HUES6 (cell line): ENCODE measurements around the gene ITGA3.

Experiments
- H3K27ac ChIP-seq: 2 replicates; pipeline ENCODE4 v1.7.0; 2013; ENCODE audit warnings: low read depth, mild to moderate bottlenecking, low read length, inconsistent platforms
- H3K27me3 ChIP-seq: 2 replicates; pipeline ENCODE4 v1.6.1; 2013; ENCODE audit warnings: low read length; ENCODE audit not compliant: control insufficient read depth, insufficient read depth
- H3K36me3 ChIP-seq: 2 replicates; pipeline ENCODE4 v1.6.1; 2013; ENCODE audit warnings: low read length; ENCODE audit not compliant: control insufficient read depth, insufficient read depth
- H3K4me1 ChIP-seq: 2 replicates; pipeline ENCODE4 v1.6.1; 2013; ENCODE audit warnings: low read length; ENCODE audit not compliant: control insufficient read depth, insufficient read depth
- H3K4me3 ChIP-seq: 2 replicates; pipeline ENCODE4 v1.5.1; 2013; ENCODE audit warnings: low read depth, low read length
- H3K9ac ChIP-seq: one replicate; pipeline ENCODE4 v1.6.1; 2013; ENCODE audit warnings: mild to moderate bottlenecking, low read length
- H3K9me3 ChIP-seq: 2 replicates; pipeline ENCODE4 v1.6.1; 2013; ENCODE audit warnings: low read depth, low read length; ENCODE audit not compliant: control insufficient read depth, insufficient read depth

Gene ITGA3

DNA sequence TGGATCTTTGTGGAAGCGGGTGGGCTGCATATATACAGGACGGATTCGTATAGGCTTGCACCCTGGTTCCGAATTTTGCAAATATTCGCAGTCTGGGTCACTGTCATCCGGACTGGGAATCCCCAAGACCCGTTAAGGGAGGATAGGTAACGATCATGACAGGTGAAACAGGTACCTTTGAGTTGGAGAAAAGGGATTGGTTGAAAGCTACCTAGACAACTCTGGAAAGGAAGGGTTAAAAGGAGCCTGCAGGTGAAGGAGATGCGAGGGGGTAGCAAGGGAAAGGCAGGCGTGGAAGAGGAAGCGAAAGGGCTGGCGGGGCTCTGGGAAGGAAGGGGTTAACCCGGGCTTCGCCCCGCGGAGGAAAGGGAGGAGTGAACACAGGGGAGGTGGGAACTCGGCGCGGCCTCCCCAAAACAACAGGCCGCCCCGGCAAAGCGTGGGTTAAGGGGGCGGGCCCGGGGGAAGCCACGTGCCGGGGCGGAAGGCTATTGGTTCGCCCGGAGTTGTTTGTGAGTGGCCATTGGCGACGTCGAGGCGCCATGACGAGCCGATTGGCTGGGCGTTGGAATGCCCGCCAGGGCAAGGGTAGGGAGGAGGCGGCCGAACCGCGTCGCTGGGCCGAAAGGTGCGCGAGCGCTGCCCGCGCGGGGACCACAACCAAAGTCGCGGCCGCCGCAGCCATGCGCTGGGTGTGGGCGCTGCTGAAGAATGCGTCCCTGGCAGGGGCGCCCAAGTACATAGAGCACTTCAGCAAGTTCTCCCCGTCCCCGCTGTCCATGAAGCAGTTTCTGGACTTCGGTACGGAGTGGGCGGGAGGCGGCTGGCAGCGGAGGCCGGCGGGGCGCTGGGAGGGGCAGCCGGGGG lies 39.1 kb downstream of the ITGA3 start, which contains the start of gene PDK2:
Gene PDK2, plus strand, starts transcription at position 599 of the 867 bp plus-strand sequence. Its CDS starts 85 bp downstream, at position 684.
- peaks cover 6% of the 10 kb centered on the region for H3K4me1 ChIP-seq
- no peaks in the 10 kb centered on the region for H3K27me3 ChIP-seq
- 0 out of 2 replicates have a peak, but pooled peaks cover 5% of the 10 kb centered on the region for H3K36me3 ChIP-seq
- H3K9me3 ChIP-seq, result no peaks in the 10 kb centered on the region
- peak within 1 kb of the TSS; percentile 61 for H3K9ac ChIP-seq
- H3K4me3 ChIP-seq, result peak within 1 kb of the TSS; percentile 92
- no peak within 1 kb of the TSS for H3K27ac ChIP-seq

DNA sequence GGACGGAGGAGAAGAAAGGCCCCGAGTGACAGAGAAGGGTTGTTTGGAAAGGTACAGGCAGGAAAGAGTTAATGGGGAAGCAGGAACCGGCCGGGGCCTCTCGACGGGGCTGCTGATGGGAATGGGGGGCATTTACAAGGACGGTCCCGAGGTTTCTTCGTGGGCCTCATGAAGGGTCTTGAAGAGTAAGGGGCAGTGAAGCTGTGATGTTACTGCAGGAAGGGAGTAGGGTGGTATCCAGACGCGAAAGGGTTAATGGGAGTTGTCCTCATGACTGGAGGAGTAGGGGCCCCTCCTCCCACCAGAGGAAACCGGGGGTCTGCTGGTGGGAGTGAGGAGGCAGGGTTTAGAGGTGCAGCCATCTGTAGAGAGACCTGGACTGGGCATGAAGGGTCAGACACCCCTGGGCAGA lies 39.7 kb downstream of the ITGA3 start:
- H3K9ac ChIP-seq, result peak overlapping the region; percentile 61
- H3K9me3 ChIP-seq, result no peaks in the 10 kb centered on the region
- H3K36me3 ChIP-seq, result 0 out of 2 replicates have a peak, but pooled peaks cover 5% of the 10 kb centered on the region
- peak overlapping the region; percentile 92 for H3K4me3 ChIP-seq
- H3K27me3 ChIP-seq, result no peaks in the 10 kb centered on the region
- H3K27ac ChIP-seq, result no peak overlapping the region
- H3K4me1 ChIP-seq, result peaks cover 12% of the 10 kb centered on the region

DNA sequence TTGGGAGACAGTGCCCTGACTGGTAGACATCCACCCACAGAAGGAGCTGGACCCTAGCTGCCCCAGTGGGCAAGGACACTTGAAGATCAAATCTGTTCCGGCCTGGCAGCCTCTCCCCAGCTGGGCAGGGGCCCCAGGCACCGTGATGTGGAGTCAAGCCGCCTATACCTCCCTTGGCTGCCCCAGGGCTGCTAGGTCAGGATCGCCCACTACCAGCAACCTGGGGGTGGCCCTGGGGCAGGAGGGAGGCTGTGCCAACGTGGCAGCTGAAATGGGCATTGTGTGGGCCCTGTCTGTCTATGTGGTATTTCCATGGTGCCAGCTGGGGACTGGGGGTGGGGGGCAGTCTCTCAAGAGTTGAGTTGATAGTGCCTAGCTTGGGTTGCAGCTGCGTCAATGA lies 40.2 kb downstream of the ITGA3 start:
- H3K4me1 ChIP-seq, result peaks cover 16% of the 10 kb centered on the region
- H3K9me3 ChIP-seq, result no peaks in the 10 kb centered on the region
- no peak overlapping the region for H3K27ac ChIP-seq
- no peaks in the 10 kb centered on the region for H3K27me3 ChIP-seq
- H3K4me3 ChIP-seq, result peak overlapping the region; percentile 92
- no peak overlapping the region for H3K9ac ChIP-seq
- H3K36me3 ChIP-seq, result 0 out of 2 replicates have a peak, but pooled peaks cover 5% of the 10 kb centered on the region

DNA sequence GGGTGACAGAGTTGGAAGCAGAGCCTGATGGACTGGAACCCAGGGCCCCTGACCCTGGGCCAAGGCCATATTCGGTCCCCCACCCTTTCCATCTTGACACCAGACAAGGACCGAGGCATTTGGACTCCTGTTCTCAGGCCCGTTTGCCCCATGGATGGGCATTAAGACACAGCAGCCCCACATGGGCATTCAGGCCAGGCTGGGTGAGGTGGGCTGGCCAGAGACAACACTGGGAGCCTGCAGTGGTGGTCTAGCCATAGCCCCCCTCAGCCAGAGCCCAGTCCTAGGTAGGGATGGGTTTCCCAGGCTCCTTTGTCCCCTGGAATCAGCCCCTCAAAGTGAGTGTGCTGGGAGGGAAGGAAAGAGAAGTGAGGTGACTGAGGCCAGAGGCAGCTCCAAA lies 40.8 kb downstream of the ITGA3 start:
- Histone ChIP-seq H3K4me1 (peaks cover 23% of the 10 kb centered on the region), H3K9me3 (no peaks in the 10 kb centered on the region), H3K4me3 (no peak overlapping the region), H3K36me3 (0 out of 2 replicates have a peak, but pooled peaks cover 5% of the 10 kb centered on the region), H3K27me3 (no peaks in the 10 kb centered on the region), H3K9ac (no peak overlapping the region), H3K27ac (no peak overlapping the region)

DNA sequence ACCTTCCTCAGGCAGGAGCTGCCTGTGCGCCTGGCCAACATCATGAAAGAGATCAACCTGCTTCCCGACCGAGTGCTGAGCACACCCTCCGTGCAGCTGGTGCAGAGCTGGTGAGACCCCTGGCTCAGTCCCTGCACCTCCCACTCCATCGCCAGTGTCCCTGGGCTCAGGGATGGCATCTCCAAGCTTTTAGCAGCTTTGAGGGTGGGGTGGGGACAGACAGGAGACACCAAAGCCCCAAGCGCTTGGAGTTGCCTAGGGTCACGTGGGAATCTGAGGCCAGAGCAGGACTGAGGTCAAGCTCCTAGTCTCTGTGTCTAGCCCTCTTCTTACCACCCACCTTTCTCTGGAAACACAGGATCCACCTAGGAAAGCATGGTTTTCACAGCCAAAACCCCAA lies 41.5 kb downstream of the ITGA3 start:
- Histone ChIP-seq H3K9ac (no peak overlapping the region), H3K27me3 (no peaks in the 10 kb centered on the region), H3K27ac (no peak overlapping the region), H3K4me1 (peaks cover 28% of the 10 kb centered on the region), H3K4me3 (no peak overlapping the region), H3K9me3 (no peaks in the 10 kb centered on the region), H3K36me3 (0 out of 2 replicates have a peak, but pooled peaks cover 5% of the 10 kb centered on the region)

DNA sequence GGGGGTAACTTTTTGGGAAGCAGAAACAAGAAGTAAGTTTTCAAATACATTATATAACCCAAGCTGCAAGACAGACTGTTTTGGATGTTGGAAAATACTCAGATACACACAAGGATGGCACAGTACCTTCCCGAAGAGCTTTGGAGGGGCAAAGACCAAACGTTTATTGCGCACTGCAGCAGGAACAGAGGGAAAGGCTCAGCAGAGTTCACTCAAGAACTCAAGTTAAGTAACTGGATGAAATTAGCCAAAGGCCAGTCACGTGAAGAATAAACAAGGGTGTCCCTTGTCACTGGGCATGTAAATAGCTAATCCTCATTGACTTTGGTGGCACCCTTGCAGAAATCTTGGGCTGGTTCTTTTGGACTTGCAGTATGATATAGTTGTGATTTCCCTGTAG lies 42.0 kb downstream of the ITGA3 start:
- H3K9ac ChIP-seq, result no peak overlapping the region
- no peak overlapping the region for H3K27ac ChIP-seq
- H3K36me3 ChIP-seq, result 0 out of 2 replicates have a peak, but pooled peaks cover 5% of the 10 kb centered on the region
- no peak overlapping the region for H3K4me3 ChIP-seq
- H3K9me3 ChIP-seq, result no peaks in the 10 kb centered on the region
- H3K4me1 ChIP-seq, result peaks cover 28% of the 10 kb centered on the region
- H3K27me3 ChIP-seq, result no peaks in the 10 kb centered on the region

DNA sequence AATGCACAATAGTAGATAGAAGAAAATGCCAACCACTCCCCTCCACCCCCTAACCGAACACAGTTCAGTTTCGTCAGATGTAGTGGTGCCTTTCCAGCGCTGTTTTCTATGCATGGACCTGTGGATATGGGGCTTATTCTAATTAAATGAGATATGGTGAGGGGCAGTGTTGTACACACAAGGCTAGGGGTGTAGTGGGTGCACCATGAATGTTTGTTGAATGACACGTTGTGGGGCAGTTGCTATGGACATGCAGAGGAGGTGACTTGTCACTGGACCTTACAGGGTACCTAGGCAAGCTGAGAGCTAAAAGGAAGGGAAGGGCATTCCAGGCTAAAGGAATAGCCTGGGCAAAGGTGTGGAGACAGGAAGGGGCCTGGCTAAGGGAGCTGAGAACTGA lies 42.7 kb downstream of the ITGA3 start:
- H3K36me3 ChIP-seq, result 0 out of 2 replicates have a peak, but pooled peaks cover 5% of the 10 kb centered on the region
- H3K9me3 ChIP-seq, result no peaks in the 10 kb centered on the region
- H3K27me3 ChIP-seq, result no peaks in the 10 kb centered on the region
- no peak overlapping the region for H3K4me3 ChIP-seq
- no peak overlapping the region for H3K27ac ChIP-seq
- peaks cover 28% of the 10 kb centered on the region for H3K4me1 ChIP-seq
- no peak overlapping the region for H3K9ac ChIP-seq

DNA sequence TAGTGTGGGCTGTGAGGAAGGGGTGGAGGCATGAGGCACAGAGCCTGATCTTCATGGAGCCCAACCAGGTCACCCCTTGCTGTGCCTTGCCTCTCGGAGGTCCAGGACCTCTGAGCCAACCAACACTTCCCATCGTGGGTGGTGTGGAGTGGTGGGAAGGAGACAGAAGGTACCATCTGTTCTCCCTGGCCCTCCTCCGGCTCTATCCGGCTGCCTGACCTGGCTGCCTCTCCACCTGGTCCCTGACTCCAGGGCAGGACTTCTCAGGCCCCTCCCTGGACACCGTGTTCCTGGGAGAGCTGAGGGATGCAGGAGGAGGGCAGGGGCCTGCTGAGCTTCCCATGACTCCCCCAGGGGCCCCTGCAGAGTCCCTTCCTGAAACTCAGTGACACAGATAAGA lies 43.1 kb downstream of the ITGA3 start:
- H3K9ac ChIP-seq, result no peak overlapping the region
- peaks cover 28% of the 10 kb centered on the region for H3K4me1 ChIP-seq
- H3K4me3 ChIP-seq, result no peak overlapping the region
- 0 out of 2 replicates have a peak, but pooled peaks cover 5% of the 10 kb centered on the region for H3K36me3 ChIP-seq
- H3K9me3 ChIP-seq, result no peaks in the 10 kb centered on the region
- no peak overlapping the region for H3K27ac ChIP-seq
- H3K27me3 ChIP-seq, result no peaks in the 10 kb centered on the region

DNA sequence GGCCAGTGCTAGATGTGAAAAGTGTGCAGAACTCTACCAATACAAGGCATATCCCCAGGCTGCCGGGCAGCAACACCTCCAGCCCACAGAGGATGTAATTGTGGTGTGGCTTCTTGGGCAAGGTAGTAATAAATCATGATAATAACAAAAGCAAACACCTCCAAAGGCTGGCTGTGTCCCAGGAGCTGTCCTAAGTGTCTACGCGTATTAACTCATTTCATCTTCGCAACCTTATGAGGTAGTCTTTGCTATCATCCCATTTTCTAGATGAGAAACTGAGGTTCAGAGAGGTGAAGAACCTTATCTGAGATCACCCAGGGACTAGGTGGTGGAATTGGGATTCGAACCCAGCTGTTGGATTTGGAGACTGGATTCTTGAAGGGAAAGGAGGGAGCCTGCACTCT lies 44.6 kb downstream of the ITGA3 start:
- no peaks in the 10 kb centered on the region for H3K9me3 ChIP-seq
- H3K27me3 ChIP-seq, result no peaks in the 10 kb centered on the region
- H3K27ac ChIP-seq, result no peak overlapping the region
- H3K36me3 ChIP-seq, result 0 out of 2 replicates have a peak, but pooled peaks cover 5% of the 10 kb centered on the region
- no peak overlapping the region for H3K9ac ChIP-seq
- no peak overlapping the region for H3K4me3 ChIP-seq
- peaks cover 28% of the 10 kb centered on the region for H3K4me1 ChIP-seq

DNA sequence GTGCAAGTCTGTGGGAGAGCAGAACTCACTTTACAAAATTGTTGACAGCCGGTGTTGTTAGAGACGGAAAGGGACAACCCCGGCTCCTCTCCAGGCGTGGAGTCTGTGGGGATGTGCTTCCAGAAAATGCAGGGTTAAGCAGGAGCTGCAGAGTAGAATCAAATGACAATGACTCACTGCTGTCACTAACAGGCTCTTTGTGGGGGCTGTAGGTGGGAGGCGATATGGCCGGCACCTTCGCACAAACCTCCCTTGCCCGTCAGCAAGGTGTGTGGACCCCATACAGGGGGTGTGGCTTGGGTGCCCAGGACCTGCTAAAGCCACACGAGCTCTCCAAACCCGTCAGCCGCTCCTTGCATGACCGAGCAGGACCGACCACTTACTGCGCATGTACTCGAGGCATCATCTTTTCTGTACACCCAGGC lies 45.0 kb downstream of the ITGA3 start:
- Histone ChIP-seq H3K36me3 (0 out of 2 replicates have a peak, but pooled peaks cover 5% of the 10 kb centered on the region), H3K27ac (no peak overlapping the region), H3K9ac (no peak overlapping the region), H3K9me3 (no peaks in the 10 kb centered on the region), H3K4me1 (peaks cover 25% of the 10 kb centered on the region), H3K27me3 (no peaks in the 10 kb centered on the region), H3K4me3 (peak overlapping the region; percentile 17; the same call in 1 of the 2 replicates)
